MCF 10A (cell line): ENCODE data around the gene CISD2. TPM values are rescaled to one million over a fixed set of nuclear protein-coding genes. Genes with fewer than 3 reads are reported as not detected.
"Not testable (repeated sequence)": the region's sequence is repeated elsewhere in the genome, so short reads cannot be mapped to it uniquely, and the experiment has no call there.

ENCODE experiments used
- BruUV-seq: library from RNA; stranded (reverse); fragments of 400-500 nt; replicated peaks from 2 replicates; lab custom pipeline; 2021; lab: Mats Ljungman, UMichigan
- CTCF ChIA-PET: fragments of 300-600 bp; sonication (Branson Sonifier 250); formaldehyde crosslinking; extraction: SDS; loops from one replicate; lab custom pipeline; 2021; ENCODE audit warnings: antibody characterized with exemption, inconsistent platforms; lab: Yijun Ruan, JAX
- POLR2A ChIA-PET: fragments of 300-600, 350-650 bp; sonication (Branson Sonifier 250); formaldehyde crosslinking; extraction: SDS; loops from one replicate; lab custom pipeline; 2020; ENCODE audit warnings: antibody characterized with exemption, inconsistent platforms; lab: Yijun Ruan, JAX
- DNase-seq: peaks from one replicate; pipeline ENCODE4 v3.0.0-alpha.2; 2018; ENCODE audit not compliant: unreplicated experiment
- H3K27ac Mint-ChIP-seq: one replicate; pipeline ENCODE4 v1.8.0; 2022; ENCODE audit warnings: mild to moderate bottlenecking, low read depth, mixed read lengths; ENCODE audit not compliant: unreplicated experiment
- H3K27me3 Mint-ChIP-seq: one replicate; pipeline ENCODE4 v1.8.0; 2022; ENCODE audit warnings: mixed read lengths; ENCODE audit not compliant: insufficient read depth, unreplicated experiment
- H3K36me3 Mint-ChIP-seq: one replicate; pipeline ENCODE4 v1.8.0; 2022; ENCODE audit warnings: mild to moderate bottlenecking, moderate library complexity, mixed read lengths; ENCODE audit not compliant: insufficient read depth, unreplicated experiment
- H3K4me1 Mint-ChIP-seq: one replicate; pipeline ENCODE4 v1.8.0; 2022; ENCODE audit warnings: mixed read lengths; ENCODE audit not compliant: insufficient read depth, unreplicated experiment
- H3K4me3 Mint-ChIP-seq: one replicate; pipeline ENCODE4 v1.8.0; 2022; ENCODE audit warnings: mild to moderate bottlenecking, moderate library complexity, mixed read lengths; ENCODE audit not compliant: unreplicated experiment
- H3K9me3 Mint-ChIP-seq: one replicate; pipeline ENCODE4 v1.8.0; 2022; ENCODE audit warnings: mixed read lengths; ENCODE audit not compliant: unreplicated experiment
- CTCF ChIP-seq: fragments of 200-600 bp; IDR thresholded peaks from one replicate; pipeline ENCODE4 v1.8.0; 2022; ENCODE audit warnings: antibody characterized with exemption, mild to moderate bottlenecking; ENCODE audit not compliant: unreplicated experiment
- intact Hi-C: fragments of 100-400 bp; cut with micrococcal nuclease; formaldehyde crosslinking; loops from 2 replicates; pipeline ENCODE4 v1.14.1; 2022
- total RNA-seq: library from RNA; stranded (reverse); gene quantifications from 2 replicates; pipeline ENCODE4 v1.2.3, GENCODE V29; 2022

Gene CISD2
- total RNA-seq, 1 experiment from 2014 or later, result 35.5 TPM

GRCh38 chr4:102860611-102861324, 8.0 kb upstream of the CISD2 start:
- BruUV-seq, result no TSS peak
- no peaks in the 10 kb centered on the region for H3K27me3 Mint-ChIP-seq
- CTCF ChIA-PET, result interaction anchor here (0.7 kb wide), 1 partner anchor 1779 kb away, joined by 3 read pairs; no protein-coding TSS in a partner anchor
- no peak overlapping the region for H3K4me3 Mint-ChIP-seq
- POLR2A ChIA-PET, result interaction anchor here (0.6 to 0.9 kb wide), 2 partner anchors 33 to 1704 kb away, joined by 3 to 4 read pairs; partner anchors contain the start of gene UBE2D3
- TF ChIP-seq CTCF, result no peak
- H3K4me1 Mint-ChIP-seq, result no peaks in the 10 kb centered on the region
- H3K27ac Mint-ChIP-seq, result no peak overlapping the region
- no peak for DNase-seq
- peaks cover 13% of the 10 kb centered on the region for H3K9me3 Mint-ChIP-seq
- intact Hi-C loops, result no loop called here
- H3K36me3 Mint-ChIP-seq, result peaks cover 7% of the 10 kb centered on the region

- TF ChIP-seq CTCF, result no peak
- H3K9me3 Mint-ChIP-seq, result peaks cover 13% of the 10 kb centered on the region
- H3K4me3 Mint-ChIP-seq, result no peak overlapping the region
Measured at GRCh38 chr4:102862016-102862415, 6.8 kb upstream of the CISD2 start.

GRCh38 chr4:102862747-102863146, 6.0 kb upstream of the CISD2 start:
- CTCF ChIA-PET, result no interaction called here
- TF ChIP-seq CTCF, result no peak
- intact Hi-C loops, result no loop called here
- DNase-seq, result no peak
- Mint-ChIP-seq H3K4me3 (no peak overlapping the region), H3K9me3 (peaks cover 13% of the 10 kb centered on the region), H3K27ac (no peak overlapping the region), H3K36me3 (peaks cover 7% of the 10 kb centered on the region), H3K27me3 (no peaks in the 10 kb centered on the region), H3K4me1 (no peaks in the 10 kb centered on the region)
- POLR2A ChIA-PET, result interaction anchor here (1.5 kb wide), 1 partner anchor 35 kb away, joined by 7 read pairs; the partner anchor contains the start of gene UBE2D3
- BruUV-seq, result no TSS peak

More at GRCh38 chr4:102862016-102862415, 6.8 kb upstream of the CISD2 start:
- ChIA-PET POLR2A (interaction anchor here (0.6 to 0.9 kb wide), 2 partner anchors 34 to 35 kb away, joined by 3 read pairs; partner anchors contain the start of gene UBE2D3), CTCF (no interaction called here)
- DNase-seq, result no peak
- intact Hi-C loops, result no loop called here
- no TSS peak for BruUV-seq
- H3K27ac Mint-ChIP-seq, result no peak overlapping the region
- H3K27me3 Mint-ChIP-seq, result no peaks in the 10 kb centered on the region
- no peaks in the 10 kb centered on the region for H3K4me1 Mint-ChIP-seq
- peaks cover 7% of the 10 kb centered on the region for H3K36me3 Mint-ChIP-seq

- intact Hi-C loops, result loop anchor here (5.0 kb wide), 2 partner anchors 142 to 243 kb away; no protein-coding TSS in a partner anchor
- DNase-seq, H3K36me3 Mint-ChIP-seq, H3K4me1 Mint-ChIP-seq, H3K27me3 Mint-ChIP-seq, H3K27ac Mint-ChIP-seq, H3K4me3 Mint-ChIP-seq, H3K9me3 Mint-ChIP-seq, BruUV-seq, CTCF ChIA-PET: not testable (repeated sequence)
- POLR2A ChIA-PET, result interaction anchor here (5.4 kb wide), 1 partner anchor 39 kb away, joined by 287 read pairs; the partner anchor contains the start of gene UBE2D3
Measured at GRCh38 chr4:102865327-102865726, 3.5 kb upstream of the CISD2 start.
